HS-5 (cell line): Measurements from ENCODE around the gene SEMA4D.

Experiments
- DNase-seq: peaks from one replicate; pipeline ENCODE4 v3.0.0-alpha.2; 2012; ENCODE audit warnings: low read depth

Gene SEMA4D

GRCh38 chr9:89411759-89412158 is 86.2 kb downstream of the SEMA4D start:
- DNase-seq = no peak

- no peak for DNase-seq
Measured at GRCh38 chr9:89410641-89411350, 87.1 kb downstream of the SEMA4D start.

- DNase-seq = no peak
Measured at GRCh38 chr9:89410022-89410421, 87.9 kb downstream of the SEMA4D start.

- no peak for DNase-seq
Measured at GRCh38 chr9:89409466-89409865, 88.4 kb downstream of the SEMA4D start.

- no peak for DNase-seq
Measured at GRCh38 chr9:89408628-89409101, 89.2 kb downstream of the SEMA4D start.

- DNase-seq = no peak
Measured at GRCh38 chr9:89407070-89407469, 90.8 kb downstream of the SEMA4D start.

- no peak for DNase-seq
Measured at GRCh38 chr9:89405826-89406225, 92.1 kb downstream of the SEMA4D start.

GRCh38 chr9:89404074-89404473 is 93.8 kb downstream of the SEMA4D start:
- DNase-seq = no peak

GRCh38 chr9:89402695-89403427 is 95.1 kb downstream of the SEMA4D start:
- DNase-seq = no peak

GRCh38 chr9:89400403-89401116 is 97.4 kb downstream of the SEMA4D start:
- DNase-seq = no peak

- DNase-seq = no peak
Measured at GRCh38 chr9:89398621-89399020, 99.3 kb downstream of the SEMA4D start.

GRCh38 chr9:89397471-89397870 is 100.4 kb downstream of the SEMA4D start:
- no peak for DNase-seq

GRCh38 chr9:89395931-89396710 is 101.8 kb downstream of the SEMA4D start:
- no peak for DNase-seq

GRCh38 chr9:89394412-89394811 is 103.5 kb downstream of the SEMA4D start:
- no peak for DNase-seq

GRCh38 chr9:89391585-89391984 is 106.3 kb downstream of the SEMA4D start:
- no peak for DNase-seq

- DNase-seq = no peak
Measured at GRCh38 chr9:89390578-89391116, 107.3 kb downstream of the SEMA4D start.

- DNase-seq = no peak
Measured at GRCh38 chr9:89390068-89390555, 107.8 kb downstream of the SEMA4D start.

- no peak for DNase-seq
Measured at GRCh38 chr9:89388868-89389177, 109.1 kb downstream of the SEMA4D start.

- DNase-seq = peak; percentile 53
Measured at GRCh38 chr9:89388084-89388867, 109.6 kb downstream of the SEMA4D start.

GRCh38 chr9:89387197-89387849 is 110.6 kb downstream of the SEMA4D start:
- DNase-seq = no peak
